NB4 (cell line): ENCODE data around the gene POLR3E.

ENCODE experiments used
- TF ChIP-seq, protein P1 (sequence below): IDR thresholded peaks from one replicate; pipeline ENCODE4 v1.5.1; 2012; ENCODE audit warnings: low read depth, low read length
- TF ChIP-seq, protein P2 (sequence below): IDR thresholded peaks from 2 replicates; pipeline ENCODE4 v1.6.1; 2011; ENCODE audit warnings: low read depth, low read length

DNA sequence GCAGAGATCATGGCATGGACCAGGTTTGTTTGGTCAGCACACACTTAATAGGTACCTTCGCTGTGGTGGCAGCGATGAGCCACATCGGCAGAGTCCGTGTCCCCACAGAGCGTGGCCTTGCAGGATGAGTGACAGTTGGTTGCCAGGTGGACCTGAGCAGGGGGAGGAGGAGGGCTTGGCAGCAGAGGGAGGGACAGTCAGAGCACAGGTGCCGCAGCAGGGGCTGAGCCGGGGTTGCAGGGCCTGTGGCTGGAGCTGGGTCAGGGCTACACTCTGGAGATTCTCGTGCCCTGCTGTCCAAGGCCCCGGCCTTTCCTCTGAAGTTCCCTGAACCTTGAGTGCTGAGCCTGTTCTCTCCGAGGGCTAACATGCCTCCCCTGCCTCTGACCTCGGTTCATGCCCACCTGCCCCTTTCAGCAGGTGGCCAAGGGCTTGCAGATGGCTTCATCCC is 24.8 kb downstream of the POLR3E start:
- TF ChIP-seq, protein P1, sequence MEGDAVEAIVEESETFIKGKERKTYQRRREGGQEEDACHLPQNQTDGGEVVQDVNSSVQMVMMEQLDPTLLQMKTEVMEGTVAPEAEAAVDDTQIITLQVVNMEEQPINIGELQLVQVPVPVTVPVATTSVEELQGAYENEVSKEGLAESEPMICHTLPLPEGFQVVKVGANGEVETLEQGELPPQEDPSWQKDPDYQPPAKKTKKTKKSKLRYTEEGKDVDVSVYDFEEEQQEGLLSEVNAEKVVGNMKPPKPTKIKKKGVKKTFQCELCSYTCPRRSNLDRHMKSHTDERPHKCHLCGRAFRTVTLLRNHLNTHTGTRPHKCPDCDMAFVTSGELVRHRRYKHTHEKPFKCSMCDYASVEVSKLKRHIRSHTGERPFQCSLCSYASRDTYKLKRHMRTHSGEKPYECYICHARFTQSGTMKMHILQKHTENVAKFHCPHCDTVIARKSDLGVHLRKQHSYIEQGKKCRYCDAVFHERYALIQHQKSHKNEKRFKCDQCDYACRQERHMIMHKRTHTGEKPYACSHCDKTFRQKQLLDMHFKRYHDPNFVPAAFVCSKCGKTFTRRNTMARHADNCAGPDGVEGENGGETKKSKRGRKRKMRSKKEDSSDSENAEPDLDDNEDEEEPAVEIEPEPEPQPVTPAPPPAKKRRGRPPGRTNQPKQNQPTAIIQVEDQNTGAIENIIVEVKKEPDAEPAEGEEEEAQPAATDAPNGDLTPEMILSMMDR, result no peak
- TF ChIP-seq, protein P2, sequence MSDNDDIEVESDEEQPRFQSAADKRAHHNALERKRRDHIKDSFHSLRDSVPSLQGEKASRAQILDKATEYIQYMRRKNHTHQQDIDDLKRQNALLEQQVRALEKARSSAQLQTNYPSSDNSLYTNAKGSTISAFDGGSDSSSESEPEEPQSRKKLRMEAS, result no peak
